T follicular helper cell (primary cell): ENCODE data around the gene PHC3.

Source experiments
- DNase-seq: peaks from one replicate; pipeline ENCODE4 v3.0.0-alpha.2; 2020; ENCODE audit warnings: low read depth

The PHC3 gene

GRCh38 chr3:170078620-170079281, 102.8 kb downstream of the PHC3 start:
- DNase-seq, result no peak

- no peak for DNase-seq
These were observed 104.2 kb downstream of the PHC3 start for GRCh38 chr3:170077361-170077760.

GRCh38 chr3:170076715-170077238, 104.8 kb downstream of the PHC3 start:
- DNase-seq, result no peak

- no peak for DNase-seq
These were observed 106.0 kb downstream of the PHC3 start for GRCh38 chr3:170075441-170076091.

- no peak for DNase-seq
These were observed 117.4 kb downstream of the PHC3 start for GRCh38 chr3:170064108-170064507.

- no peak for DNase-seq
These were observed 117.8 kb downstream of the PHC3 start for GRCh38 chr3:170063691-170064090.

GRCh38 chr3:170062769-170063168, 118.8 kb downstream of the PHC3 start:
- no peak for DNase-seq

GRCh38 chr3:170062068-170062467, 119.5 kb downstream of the PHC3 start:
- DNase-seq, result no peak

GRCh38 chr3:170059447-170059846, 122.1 kb downstream of the PHC3 start:
- no peak for DNase-seq

GRCh38 chr3:170058127-170058526, 123.4 kb downstream of the PHC3 start:
- no peak for DNase-seq

- no peak for DNase-seq
These were observed 124.0 kb downstream of the PHC3 start for GRCh38 chr3:170057550-170057949.

- DNase-seq, result no peak
These were observed 124.7 kb downstream of the PHC3 start for GRCh38 chr3:170056710-170057454.

- DNase-seq, result no peak
These were observed 126.3 kb downstream of the PHC3 start for GRCh38 chr3:170055209-170055608.

GRCh38 chr3:170054204-170054603, 127.3 kb downstream of the PHC3 start:
- DNase-seq, result no peak

GRCh38 chr3:170052398-170052797, 129.1 kb downstream of the PHC3 start:
- DNase-seq, result no peak

- DNase-seq, result no peak
These were observed 130.8 kb downstream of the PHC3 start for GRCh38 chr3:170050753-170051152.

- no peak for DNase-seq
These were observed 132.2 kb downstream of the PHC3 start for GRCh38 chr3:170049146-170050000.

- no peak for DNase-seq
These were observed 134.5 kb downstream of the PHC3 start for GRCh38 chr3:170047133-170047404.

- no peak for DNase-seq
These were observed 135.0 kb downstream of the PHC3 start for GRCh38 chr3:170046269-170047132.

GRCh38 chr3:170044795-170045244, 136.7 kb downstream of the PHC3 start:
- no peak for DNase-seq

- DNase-seq, result no peak
These were observed 137.3 kb downstream of the PHC3 start for GRCh38 chr3:170044271-170044670.
